Measurements from ENCODE around the gene FAM210B. TPM values are rescaled to one million over a fixed set of nuclear protein-coding genes. Genes with fewer than 3 reads are reported as not detected.

Gene FAM210B
- total and polyA plus RNA-seq, 10 of the 15 experiments (the other 5 are each of a cell fraction or from before 2014, with no cell fraction given), result 0.13 to 1.4 (median 0.68) TPM

DNA sequence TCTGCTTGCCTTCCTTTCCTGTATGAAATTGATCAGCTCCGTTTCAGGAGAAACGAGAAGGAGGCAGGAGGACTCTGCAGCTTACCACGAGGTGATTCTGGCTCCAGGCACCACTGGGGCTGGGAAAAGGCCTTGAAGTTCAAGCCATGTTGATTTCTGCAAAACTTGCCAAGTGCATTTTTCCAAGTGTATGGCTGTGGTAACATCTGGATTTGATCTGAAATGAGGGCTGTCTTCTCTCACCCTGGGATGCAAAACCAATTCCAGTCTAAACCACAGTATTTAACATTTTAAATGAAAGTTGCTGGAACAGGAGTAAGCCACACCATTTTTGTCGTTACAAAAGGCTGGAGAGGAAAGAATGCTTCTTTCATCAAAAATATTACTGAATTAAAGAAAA is 36.1 kb upstream of the FAM210B start:
- H2AFZ ChIP-seq (ENCODE audit: control insufficient read depth, low read depth, low read length), result no peak overlapping the region
- ATAC-seq (no peak), DNase-seq (ENCODE audit: low read depth, low spot score) (no peak), FAIRE-seq (no peak)
- H3K79me2 ChIP-seq (ENCODE audit: control insufficient read depth, insufficient read depth, low read length), result no peaks in the 10 kb centered on the region
- POLR2A ChIA-PET, result no interaction called here
- CTCF ChIA-PET, result no interaction called here
- no peaks in the 10 kb centered on the region for H3K27me3 ChIP-seq (replicated peaks in 1 of 2; ENCODE audit: control insufficient read depth in 2 of 2, insufficient read depth in 2 of 2, low read length in 1 of 2)
- no peaks in the 10 kb centered on the region for H3K9me3 ChIP-seq (replicated peaks; ENCODE audit: control insufficient read depth, insufficient read depth, low read length)
- in situ Hi-C loops (cut with MboI), result no loop called here
- H3K4me2 ChIP-seq (ENCODE audit: control insufficient read depth, insufficient read depth), result no peak overlapping the region
- SMC1A ChIA-PET (ENCODE audit: uncharacterized antibody, unreplicated experiment), result interaction anchor here (0.7 kb wide), 1 partner anchor 49 kb away, joined by 3 read pairs; no protein-coding TSS in a partner anchor
- no peaks in the 10 kb centered on the region for H3K36me3 ChIP-seq (ENCODE audit: control insufficient read depth in 2 of 2, insufficient read depth in 2 of 2, low read length in 1 of 2)
- BruUV-seq (replicated peaks), result no TSS peak
- RAD21 ChIA-PET (ENCODE audit: unreplicated experiment), result no interaction called here
- no peak overlapping the region for H3K9ac ChIP-seq (ENCODE audit: control insufficient read depth, insufficient read depth, low read length)
- no peak overlapping the region for H3K4me3 ChIP-seq
- intact Hi-C loops (cut with micrococcal nuclease; ENCODE audit: unreplicated experiment), result no loop called here
- no peak overlapping the region for H3K27ac ChIP-seq (ENCODE audit: control insufficient read depth, insufficient read depth)
- TF ChIP-seq PAX8 (IDR thresholded peaks at IDR 0.05), result no peak
- no peak for TF ChIP-seq PML (IDR thresholded peaks at IDR 0.05; ENCODE audit: low read length)
- WGBS (ENCODE audit: insufficient coverage, insufficient replicate concordance, low lambda C conversion rate, missing lambda C conversion rate), result 6% methylated on average over 4 of the region's 4 CpGs
- no peaks in the 10 kb centered on the region for H3K4me1 ChIP-seq (ENCODE audit: control insufficient read depth, insufficient read depth, low read length)
- no peaks in the 10 kb centered on the region for H4K20me1 ChIP-seq (ENCODE audit: control insufficient read depth, insufficient read depth)

GRCh38 chr20:56323206-56323605 is 35.6 kb upstream of the FAM210B start:
- Histone ChIP-seq H3K4me1 (ENCODE audit: control insufficient read depth, insufficient read depth, low read length) (no peaks in the 10 kb centered on the region), H3K4me2 (ENCODE audit: control insufficient read depth, insufficient read depth) (no peak overlapping the region), H3K9me3 (replicated peaks; ENCODE audit: control insufficient read depth, insufficient read depth, low read length) (no peaks in the 10 kb centered on the region), H4K20me1 (ENCODE audit: control insufficient read depth, insufficient read depth) (no peaks in the 10 kb centered on the region), H3K9ac (ENCODE audit: control insufficient read depth, insufficient read depth, low read length) (no peak overlapping the region), H3K4me3 (no peak overlapping the region), H2AFZ (ENCODE audit: control insufficient read depth, low read depth, low read length) (no peak overlapping the region), H3K27ac (ENCODE audit: control insufficient read depth, insufficient read depth) (no peak overlapping the region), H3K36me3 (ENCODE audit: control insufficient read depth in 2 of 2, insufficient read depth in 2 of 2, low read length in 1 of 2) (no peaks in the 10 kb centered on the region), H3K27me3 (replicated peaks in 1 of 2; ENCODE audit: control insufficient read depth in 2 of 2, insufficient read depth in 2 of 2, low read length in 1 of 2) (no peaks in the 10 kb centered on the region), H3K79me2 (ENCODE audit: control insufficient read depth, insufficient read depth, low read length) (no peaks in the 10 kb centered on the region)
- ATAC-seq (no peak), DNase-seq (ENCODE audit: low read depth, low spot score) (no peak), FAIRE-seq (no peak)
- 0% methylated on average over 2 of the region's 2 CpGs for WGBS (ENCODE audit: insufficient coverage, insufficient replicate concordance, low lambda C conversion rate, missing lambda C conversion rate)
- ChIA-PET RAD21 (ENCODE audit: unreplicated experiment) (no interaction called here), CTCF (no interaction called here), SMC1A (ENCODE audit: uncharacterized antibody, unreplicated experiment) (no interaction called here), POLR2A (no interaction called here)
- intact Hi-C loops (cut with micrococcal nuclease; ENCODE audit: unreplicated experiment), result no loop called here
- BruUV-seq (replicated peaks), result no TSS peak
- in situ Hi-C loops (cut with MboI), result no loop called here
- TF ChIP-seq SMAD1 (IDR thresholded peaks at IDR 0.05; ENCODE audit: low read depth, partially characterized antibody) (no peak), E4F1 (IDR thresholded peaks at IDR 0.05; ENCODE audit: borderline replicate concordance, partially characterized antibody) (no peak), PAX5 (IDR thresholded peaks at IDR 0.05; ENCODE audit: borderline replicate concordance, low read depth, low read length) (no peak), SIN3A (IDR thresholded peaks at IDR 0.05; ENCODE audit: low read depth, low read length) (no peak), RBBP5 (conservative IDR thresholded peaks at IDR 0.05) (no peak), WRNIP1 (IDR thresholded peaks at IDR 0.05; ENCODE audit: borderline replicate concordance, low read depth, low read length) (no peak), RFX5 (IDR thresholded peaks at IDR 0.05; ENCODE audit: low read depth, low read length) (no peak)
- TF ChIP-seq, protein P1, sequence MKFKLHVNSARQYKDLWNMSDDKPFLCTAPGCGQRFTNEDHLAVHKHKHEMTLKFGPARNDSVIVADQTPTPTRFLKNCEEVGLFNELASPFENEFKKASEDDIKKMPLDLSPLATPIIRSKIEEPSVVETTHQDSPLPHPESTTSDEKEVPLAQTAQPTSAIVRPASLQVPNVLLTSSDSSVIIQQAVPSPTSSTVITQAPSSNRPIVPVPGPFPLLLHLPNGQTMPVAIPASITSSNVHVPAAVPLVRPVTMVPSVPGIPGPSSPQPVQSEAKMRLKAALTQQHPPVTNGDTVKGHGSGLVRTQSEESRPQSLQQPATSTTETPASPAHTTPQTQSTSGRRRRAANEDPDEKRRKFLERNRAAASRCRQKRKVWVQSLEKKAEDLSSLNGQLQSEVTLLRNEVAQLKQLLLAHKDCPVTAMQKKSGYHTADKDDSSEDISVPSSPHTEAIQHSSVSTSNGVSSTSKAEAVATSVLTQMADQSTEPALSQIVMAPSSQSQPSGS (IDR thresholded peaks at IDR 0.05; ENCODE audit: low read length), result no peak
